Stimulated activated CD8-positive, alpha-beta memory T cell treated with anti-CD3 and anti-CD28 coated beads, Interleukin-2, amount 100 ng/mL, for 1 hour (primary cell): ENCODE data around the gene GLB1L3.

ENCODE experiments used
- DNase-seq, 2 donors: peaks; one replicate each; pipeline ENCODE4 v3.0.0-alpha.2; 2020; ENCODE audit warnings: low read depth in 2 of 2

The GLB1L3 gene

DNA sequence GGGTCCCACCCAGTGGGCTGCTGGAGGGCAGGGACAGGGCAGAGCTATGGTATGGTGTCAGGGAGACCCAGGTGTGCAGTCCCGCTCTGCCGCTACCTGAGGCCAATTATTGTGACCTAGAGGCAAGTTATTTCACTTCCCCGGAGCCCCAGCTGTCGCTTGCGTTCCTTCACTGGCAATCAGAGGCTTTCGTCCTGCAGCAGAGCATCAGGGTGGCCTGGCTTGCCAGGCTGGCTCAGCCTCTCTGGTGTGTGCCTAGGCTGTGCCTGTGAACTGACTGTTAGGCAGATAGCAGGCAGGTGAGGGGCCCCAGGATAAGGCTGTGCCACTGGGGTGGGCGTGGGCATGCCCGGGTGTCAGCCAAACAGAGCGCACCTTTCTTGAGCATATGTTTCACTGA, 87.0 kb downstream of the GLB1L3 start:
- DNase-seq: no peak

DNA sequence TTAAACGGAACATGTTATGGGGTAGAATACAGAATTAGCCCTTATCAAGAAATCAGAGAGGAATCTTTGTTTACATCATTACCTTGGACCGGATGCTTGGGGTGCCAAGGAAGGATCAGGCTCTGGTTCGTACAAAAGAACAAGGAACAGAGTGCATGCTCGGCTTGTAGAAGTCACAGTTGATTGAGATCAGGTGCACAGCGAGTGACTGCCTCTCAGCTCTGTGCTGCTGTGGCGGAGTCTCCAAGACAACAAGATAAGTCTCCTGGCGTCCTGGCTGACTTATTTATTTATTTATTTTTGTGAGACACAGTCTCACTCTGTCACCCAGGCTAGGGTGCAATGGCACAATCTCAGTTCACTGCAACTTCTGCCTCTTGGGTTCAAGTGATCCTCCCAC, 87.4 kb downstream of the GLB1L3 start:
- no peak for DNase-seq

DNA sequence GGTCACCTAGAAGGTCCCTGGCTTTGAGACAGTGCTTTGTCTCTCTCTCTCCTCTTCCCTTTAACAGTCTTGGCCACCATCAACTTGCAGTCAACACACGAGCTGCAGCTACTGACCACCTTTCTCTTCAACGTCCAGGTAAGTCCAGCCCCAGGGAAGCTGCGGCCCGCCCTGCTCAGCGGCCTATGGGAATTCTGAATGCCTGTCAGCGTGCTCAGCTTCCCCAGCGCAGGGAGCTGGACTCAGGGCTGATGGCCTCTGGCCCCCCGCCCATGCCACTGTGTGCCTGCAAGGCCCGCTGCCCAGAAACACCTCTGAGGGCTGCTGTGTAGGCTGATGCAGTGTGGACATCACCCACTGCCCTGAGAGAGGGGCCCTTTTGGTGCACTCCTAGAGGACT, 88.1 kb downstream of the GLB1L3 start:
- no peak for DNase-seq

DNA sequence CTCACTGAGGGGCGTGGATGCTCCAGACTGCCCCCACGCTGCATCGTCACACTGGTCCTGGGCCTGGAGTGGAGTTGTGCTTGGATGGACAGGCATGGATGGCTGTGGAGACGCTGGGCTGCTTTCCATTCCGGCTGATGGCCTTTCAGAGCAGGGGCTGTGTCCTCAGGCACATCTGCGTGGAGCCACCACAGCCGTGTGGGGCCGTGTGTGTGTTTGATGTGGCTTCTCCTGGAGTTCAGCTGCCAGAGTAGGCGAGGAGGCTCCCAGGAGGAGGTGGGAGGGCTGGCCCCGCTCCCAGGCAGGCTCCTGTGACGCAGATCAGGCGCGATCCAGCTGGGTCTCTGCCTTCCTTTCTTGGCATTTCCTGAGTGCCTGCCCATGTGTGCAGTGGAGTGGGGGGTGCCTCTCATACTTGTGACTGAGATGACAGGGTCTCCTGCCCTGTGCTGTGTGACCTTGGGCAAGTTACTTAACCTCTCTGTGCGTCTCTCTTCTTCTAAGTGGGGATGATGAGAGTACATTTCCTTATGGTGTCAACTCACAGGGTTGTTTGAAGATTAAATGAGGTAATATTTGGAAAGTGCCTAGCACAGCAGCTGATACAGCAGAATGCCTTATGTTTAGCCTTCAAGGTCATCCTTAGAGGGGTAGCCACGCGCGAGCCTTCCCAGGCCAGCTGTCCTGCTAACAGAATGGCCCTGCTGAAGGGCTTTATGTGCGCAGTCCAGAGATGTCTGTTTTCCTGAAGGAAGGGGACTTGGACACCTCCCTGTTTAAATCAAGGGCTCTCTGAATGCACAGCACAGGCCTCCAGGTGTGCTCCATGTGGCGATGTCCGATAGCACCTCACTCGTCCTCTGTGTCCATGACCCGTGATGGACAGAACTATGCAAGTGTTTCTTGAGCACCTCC, 89.1 kb downstream of the GLB1L3 start:
- no peak for DNase-seq

DNA sequence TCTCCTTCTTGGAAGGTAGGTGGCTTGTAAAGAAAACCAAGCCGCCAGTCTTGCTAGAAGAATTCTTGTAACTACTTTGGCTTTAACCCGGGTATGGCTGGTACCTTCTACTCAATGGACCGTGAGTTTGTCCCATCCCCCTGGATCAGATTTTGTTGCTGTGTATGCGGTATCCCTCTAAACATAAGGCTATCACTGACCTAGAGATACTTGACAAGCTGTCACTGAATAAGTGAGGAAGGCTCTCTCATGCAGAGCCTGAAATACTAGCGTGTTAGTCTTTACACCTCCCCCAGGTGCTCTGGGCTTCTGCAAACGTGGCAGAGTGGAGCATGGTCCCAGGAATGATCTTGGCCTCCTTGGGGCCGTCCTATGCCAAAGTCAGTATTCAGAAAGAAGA, 90.1 kb downstream of the GLB1L3 start:
- no peak for DNase-seq

DNA sequence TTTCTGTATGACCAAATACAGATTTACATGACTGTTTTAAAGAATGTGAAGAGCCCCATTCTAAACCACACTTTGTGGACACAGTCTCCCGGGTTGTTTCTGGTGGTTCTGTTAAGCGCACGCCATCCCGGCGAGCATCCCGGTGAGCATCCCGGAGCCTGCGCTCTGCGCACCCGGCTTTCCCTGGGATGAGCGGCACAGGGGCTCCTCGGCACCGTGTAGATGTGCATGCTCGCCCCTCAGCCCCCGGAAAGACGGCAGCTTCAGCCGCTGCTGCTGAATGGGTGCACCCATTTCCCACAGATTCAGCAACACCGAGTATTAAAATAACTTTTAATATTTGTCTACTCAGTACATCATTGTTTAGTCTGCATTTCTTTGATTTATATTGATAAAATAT, 91.6 kb downstream of the GLB1L3 start:
- no peak for DNase-seq
